MCF 10A (cell line): Measurements from ENCODE around the gene PIGZ. TPM values are rescaled to one million over a fixed set of nuclear protein-coding genes. Genes with fewer than 3 reads are reported as not detected.

Source experiments
- BruUV-seq: library from RNA; stranded (reverse); fragments of 400-500 nt; replicated peaks from 2 replicates; lab custom pipeline; 2021; lab: Mats Ljungman, UMichigan
- CTCF ChIA-PET: fragments of 300-600 bp; sonication (Branson Sonifier 250); formaldehyde crosslinking; extraction: SDS; loops from one replicate; lab custom pipeline; 2021; ENCODE audit warnings: antibody characterized with exemption, inconsistent platforms; lab: Yijun Ruan, JAX
- POLR2A ChIA-PET: fragments of 300-600, 350-650 bp; sonication (Branson Sonifier 250); formaldehyde crosslinking; extraction: SDS; loops from one replicate; lab custom pipeline; 2020; ENCODE audit warnings: antibody characterized with exemption, inconsistent platforms; lab: Yijun Ruan, JAX
- DNase-seq: peaks from one replicate; pipeline ENCODE4 v3.0.0-alpha.2; 2018; ENCODE audit not compliant: unreplicated experiment
- H3K27ac Mint-ChIP-seq: one replicate; pipeline ENCODE4 v1.8.0; 2022; ENCODE audit warnings: mild to moderate bottlenecking, low read depth, mixed read lengths; ENCODE audit not compliant: unreplicated experiment
- H3K27me3 Mint-ChIP-seq: one replicate; pipeline ENCODE4 v1.8.0; 2022; ENCODE audit warnings: mixed read lengths; ENCODE audit not compliant: insufficient read depth, unreplicated experiment
- H3K36me3 Mint-ChIP-seq: one replicate; pipeline ENCODE4 v1.8.0; 2022; ENCODE audit warnings: mild to moderate bottlenecking, moderate library complexity, mixed read lengths; ENCODE audit not compliant: insufficient read depth, unreplicated experiment
- H3K4me1 Mint-ChIP-seq: one replicate; pipeline ENCODE4 v1.8.0; 2022; ENCODE audit warnings: mixed read lengths; ENCODE audit not compliant: insufficient read depth, unreplicated experiment
- H3K4me3 Mint-ChIP-seq: one replicate; pipeline ENCODE4 v1.8.0; 2022; ENCODE audit warnings: mild to moderate bottlenecking, moderate library complexity, mixed read lengths; ENCODE audit not compliant: unreplicated experiment
- H3K9me3 Mint-ChIP-seq: one replicate; pipeline ENCODE4 v1.8.0; 2022; ENCODE audit warnings: mixed read lengths; ENCODE audit not compliant: unreplicated experiment
- CTCF ChIP-seq: fragments of 200-600 bp; IDR thresholded peaks from one replicate; pipeline ENCODE4 v1.8.0; 2022; ENCODE audit warnings: antibody characterized with exemption, mild to moderate bottlenecking; ENCODE audit not compliant: unreplicated experiment
- intact Hi-C: fragments of 100-400 bp; cut with micrococcal nuclease; formaldehyde crosslinking; loops from 2 replicates; pipeline ENCODE4 v1.14.1; 2022
- total RNA-seq: library from RNA; stranded (reverse); gene quantifications from 2 replicates; pipeline ENCODE4 v1.2.3, GENCODE V29; 2022

Gene PIGZ
- total RNA-seq, 1 experiment from 2014 or later = 5.2 TPM

- Mint-ChIP-seq H3K4me1 (no peaks in the 10 kb centered on the region), H3K36me3 (no peaks in the 10 kb centered on the region), H3K4me3 (no peak overlapping the region), H3K27me3 (peaks cover 20% of the 10 kb centered on the region), H3K9me3 (peaks cover 13% of the 10 kb centered on the region), H3K27ac (no peak overlapping the region)
- intact Hi-C loops = no loop called here
- no TSS peak for BruUV-seq
- DNase-seq = no peak
- TF ChIP-seq CTCF = no peak
- ChIA-PET POLR2A (no interaction called here), CTCF (interaction anchor here (0.6 kb wide), 1 partner anchor 13 kb away, joined by 4 read pairs; no protein-coding TSS in a partner anchor)
These were observed 19.8 kb upstream of the PIGZ start for GRCh38 chr3:196988241-196989029.

GRCh38 chr3:196987022-196987421 is 18.4 kb upstream of the PIGZ start:
- no TSS peak for BruUV-seq
- intact Hi-C loops = no loop called here
- peaks cover 27% of the 10 kb centered on the region for H3K27me3 Mint-ChIP-seq

GRCh38 chr3:196985954-196986885 is 17.6 kb upstream of the PIGZ start:
- no peak for TF ChIP-seq CTCF
- Mint-ChIP-seq H3K4me1 (no peaks in the 10 kb centered on the region), H3K4me3 (no peak overlapping the region), H3K9me3 (peaks cover 19% of the 10 kb centered on the region), H3K27me3 (peaks cover 27% of the 10 kb centered on the region), H3K36me3 (peaks cover 6% of the 10 kb centered on the region), H3K27ac (no peak overlapping the region)
- no peak for DNase-seq
- no TSS peak for BruUV-seq
- ChIA-PET POLR2A (interaction anchor here (0.7 kb wide), 1 partner anchor 517 kb away, joined by 3 read pairs; no protein-coding TSS in a partner anchor), CTCF (no interaction called here)
- intact Hi-C loops = no loop called here

More at GRCh38 chr3:196987022-196987421, 18.4 kb upstream of the PIGZ start:
- no peaks in the 10 kb centered on the region for H3K4me1 Mint-ChIP-seq
- DNase-seq = no peak
- POLR2A ChIA-PET = no interaction called here
- H3K27ac Mint-ChIP-seq = no peak overlapping the region
- TF ChIP-seq CTCF = no peak
- peaks cover 6% of the 10 kb centered on the region for H3K36me3 Mint-ChIP-seq
- H3K4me3 Mint-ChIP-seq = no peak overlapping the region
- CTCF ChIA-PET = no interaction called here
- H3K9me3 Mint-ChIP-seq = peaks cover 19% of the 10 kb centered on the region

- no peak for DNase-seq
- peaks cover 6% of the 10 kb centered on the region for H3K36me3 Mint-ChIP-seq
- peaks cover 19% of the 10 kb centered on the region for H3K9me3 Mint-ChIP-seq
- H3K27ac Mint-ChIP-seq = no peak overlapping the region
- H3K4me1 Mint-ChIP-seq = no peaks in the 10 kb centered on the region
- CTCF ChIA-PET = no interaction called here
- POLR2A ChIA-PET = interaction anchor here (0.7 kb wide), 1 partner anchor 516 kb away, joined by 3 read pairs; no protein-coding TSS in a partner anchor
- no peak overlapping the region for H3K4me3 Mint-ChIP-seq
- peaks cover 27% of the 10 kb centered on the region for H3K27me3 Mint-ChIP-seq
- TF ChIP-seq CTCF = no peak
- no TSS peak for BruUV-seq
- intact Hi-C loops = no loop called here
These were observed 16.7 kb upstream of the PIGZ start for GRCh38 chr3:196985298-196985697.
